Activated naive CD8-positive, alpha-beta T cell treated with anti-CD3 and anti-CD28 coated beads for 36 hours (primary cell): ENCODE data around the gene XPNPEP3. TPM values are rescaled to one million over a fixed set of nuclear protein-coding genes. Genes with fewer than 3 reads are reported as not detected.

Source experiments
- DNase-seq: peaks from one replicate; pipeline ENCODE4 v3.0.0; 2021
- H3K27ac Mint-ChIP-seq: one replicate; pipeline ENCODE4 v1.8.0; 2022; ENCODE audit warnings: mild to moderate bottlenecking, moderate library complexity, mixed read lengths
- H3K27me3 Mint-ChIP-seq: one replicate; pipeline ENCODE4 v1.8.0; 2022; ENCODE audit warnings: mild to moderate bottlenecking, mixed read lengths
- H3K36me3 Mint-ChIP-seq: one replicate; pipeline ENCODE4 v1.8.0; 2021; ENCODE audit warnings: mild to moderate bottlenecking, mixed read lengths
- H3K4me1 Mint-ChIP-seq: one replicate; pipeline ENCODE4 v1.8.0; 2021; ENCODE audit warnings: mixed read lengths
- H3K4me3 Mint-ChIP-seq: one replicate; pipeline ENCODE4 v1.8.0; 2022; ENCODE audit warnings: mild to moderate bottlenecking, moderate library complexity, mixed read lengths
- H3K9me3 Mint-ChIP-seq: one replicate; pipeline ENCODE4 v1.8.0; 2022; ENCODE audit warnings: mixed read lengths
- total RNA-seq, 2 experiments: library from RNA; stranded (reverse); gene quantifications; one replicate each; pipeline ENCODE4 v1.2.3, GENCODE V29; 2021

XPNPEP3 gene
- total RNA-seq, 2 experiments from 2014 or later = 19.3 to 22.3 TPM

DNA sequence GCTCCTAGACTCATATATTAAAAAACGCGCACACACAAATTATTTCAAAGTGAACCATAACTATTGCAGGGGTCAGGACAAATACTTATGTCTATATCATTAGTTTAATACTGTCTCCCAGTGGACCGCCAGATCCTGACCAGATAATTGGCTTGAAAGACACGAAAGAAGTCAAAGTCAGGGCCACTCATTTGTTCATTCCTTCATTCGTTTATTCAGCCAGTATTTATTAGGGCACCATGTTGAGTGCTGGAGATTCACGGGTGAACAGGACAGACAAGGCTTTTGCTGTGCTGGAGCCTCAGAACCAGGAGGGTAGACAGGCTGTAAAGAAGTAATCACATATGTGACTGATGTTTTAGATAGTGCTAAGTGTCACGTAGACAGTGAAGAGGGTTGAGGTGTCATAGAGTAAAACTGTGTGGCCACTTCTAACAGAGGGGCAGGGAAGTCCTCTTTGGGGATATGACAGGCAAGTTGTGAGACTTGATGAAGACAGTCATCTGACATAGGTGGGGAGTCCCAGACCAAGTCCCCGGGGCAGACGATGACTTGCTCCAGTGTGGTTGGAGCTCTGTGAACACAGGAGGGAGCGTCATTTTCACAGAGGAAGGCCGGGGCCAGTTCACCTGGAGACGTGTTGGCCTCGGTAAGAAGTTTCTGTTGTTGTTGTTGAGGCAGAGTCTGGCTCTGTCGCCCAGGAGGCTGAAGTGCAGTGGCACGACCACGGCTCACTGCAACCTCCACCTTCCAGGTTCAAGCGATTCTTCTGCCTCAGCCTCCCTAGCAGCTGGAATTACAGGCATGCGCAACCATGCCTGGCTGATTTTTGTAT lies 120.1 kb downstream of the XPNPEP3 start:
- Mint-ChIP-seq H3K27me3 (no peaks in the 10 kb centered on the region), H3K9me3 (no peaks in the 10 kb centered on the region), H3K27ac (no peak overlapping the region), H3K36me3 (peaks cover 3% of the 10 kb centered on the region), H3K4me3 (no peak overlapping the region), H3K4me1 (no peaks in the 10 kb centered on the region)
- no peak for DNase-seq

DNA sequence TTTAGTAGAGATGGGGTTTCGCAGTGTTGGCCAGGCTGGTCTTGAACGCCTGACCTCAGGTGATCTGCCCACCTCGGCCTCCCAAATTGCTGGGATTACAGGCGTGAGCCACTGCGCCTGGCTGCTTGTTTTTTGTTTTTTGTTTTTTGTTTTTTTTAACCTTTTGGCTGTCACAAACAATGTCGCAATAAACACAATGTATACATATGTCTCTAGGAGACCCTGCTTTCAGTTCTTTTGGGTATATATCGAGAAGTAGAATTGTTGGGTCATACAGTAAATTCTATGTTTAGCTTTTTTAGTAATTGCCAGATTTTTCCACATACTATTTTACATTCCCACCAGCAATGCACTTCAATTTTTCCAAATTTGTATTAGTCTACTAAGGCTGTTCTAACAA lies 122.2 kb downstream of the XPNPEP3 start:
- Mint-ChIP-seq H3K9me3 (no peaks in the 10 kb centered on the region), H3K4me3 (no peak overlapping the region), H3K36me3 (no peaks in the 10 kb centered on the region), H3K4me1 (no peaks in the 10 kb centered on the region), H3K27ac (no peak overlapping the region), H3K27me3 (no peaks in the 10 kb centered on the region)
- DNase-seq = no peak

DNA sequence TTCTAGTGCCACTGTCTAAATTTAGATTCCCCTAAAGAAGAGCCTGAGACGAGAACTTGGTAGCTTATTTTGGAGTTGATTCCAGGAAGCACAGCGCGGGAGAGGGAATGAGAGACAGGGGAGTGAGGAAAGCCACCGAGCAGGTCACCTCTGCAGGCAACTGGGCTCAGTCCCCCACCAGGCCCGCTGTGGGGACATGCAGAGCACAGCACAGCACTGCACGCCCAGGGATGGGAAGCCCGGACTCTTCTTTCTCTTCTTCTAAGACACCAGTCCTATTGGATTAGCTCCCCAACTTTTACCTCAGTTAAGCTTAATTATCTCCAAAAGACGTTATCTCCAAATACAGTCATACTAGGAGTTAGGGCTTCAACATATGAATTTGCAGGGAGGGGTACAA lies 122.9 kb downstream of the XPNPEP3 start:
- no peaks in the 10 kb centered on the region for H3K4me1 Mint-ChIP-seq
- DNase-seq = no peak
- no peaks in the 10 kb centered on the region for H3K9me3 Mint-ChIP-seq
- no peaks in the 10 kb centered on the region for H3K36me3 Mint-ChIP-seq
- no peak overlapping the region for H3K27ac Mint-ChIP-seq
- H3K4me3 Mint-ChIP-seq = no peak overlapping the region
- no peaks in the 10 kb centered on the region for H3K27me3 Mint-ChIP-seq

Other genes starting within 250 kb of the XPNPEP3 start
- 10 to 100 TPM; 35.3 to 37.6 TPM for gene MRTFA, start 220.4 kb upstream of the XPNPEP3 start, total RNA-seq
- gene MCHR1, start 177.7 kb upstream of the XPNPEP3 start, total RNA-seq = not detected
- 10 to 100 TPM; 39.0 to 40.6 TPM for gene SLC25A17, start 37.8 kb upstream of the XPNPEP3 start, total RNA-seq
- gene ST13, start 509 bp upstream of the XPNPEP3 start, total RNA-seq = 100 to 1,000 TPM; 231 to 250 TPM
- gene DNAJB7, start 5.0 kb downstream of the XPNPEP3 start, total RNA-seq = not detected
- 10 to 100 TPM; 79.4 to 91.1 TPM for gene RBX1, start 94.2 kb downstream of the XPNPEP3 start, total RNA-seq
- gene EP300, start 235.4 kb downstream of the XPNPEP3 start, total RNA-seq = 10 to 100 TPM; 38.5 to 39.5 TPM